ENCODE measurements around the gene PSD2. TPM values are rescaled to one million over a fixed set of nuclear protein-coding genes. Genes with fewer than 3 reads are reported as not detected.
A peak's percentile ranks its signal among the peaks of the same experiment; 100 is the strongest.

Gene PSD2
- total RNA-seq, 1 donor from 2014 or later = 15.9 TPM

- DNase-seq (ENCODE audit: low spot score in 2 of 2) = no peak
- FAIRE-seq = no peak
Measured at GRCh38 chr5:139831624-139832023, 36.0 kb downstream of the PSD2 start.

- DNase-seq (ENCODE audit: low spot score in 2 of 2) (no peak), FAIRE-seq (no peak)
Measured at GRCh38 chr5:139833525-139833924, 37.9 kb downstream of the PSD2 start.

- FAIRE-seq (no peak), DNase-seq (ENCODE audit: low spot score in 2 of 2) (no peak)
Measured at GRCh38 chr5:139835656-139836055, 40.0 kb downstream of the PSD2 start.

GRCh38 chr5:139836469-139837208 is 41.0 kb downstream of the PSD2 start:
- DNase-seq (ENCODE audit: low spot score in 2 of 2) = no peak
- FAIRE-seq = no peak

- DNase-seq (ENCODE audit: low spot score in 2 of 2) (no peak), FAIRE-seq (no peak)
Measured at GRCh38 chr5:139837711-139838380, 42.2 kb downstream of the PSD2 start.

GRCh38 chr5:139838381-139839197 is 43.0 kb downstream of the PSD2 start:
- FAIRE-seq (no peak), DNase-seq (ENCODE audit: low spot score in 2 of 2) (no peak)

GRCh38 chr5:139839232-139839815 is 43.7 kb downstream of the PSD2 start:
- DNase-seq (ENCODE audit: low spot score in 2 of 2) (no peak), FAIRE-seq (no peak)

GRCh38 chr5:139839918-139840317 is 44.3 kb downstream of the PSD2 start:
- DNase-seq (ENCODE audit: low spot score in 2 of 2) (no peak), FAIRE-seq (no peak)

GRCh38 chr5:139841549-139841948 is 45.9 kb downstream of the PSD2 start:
- no peak for FAIRE-seq

GRCh38 chr5:139842321-139842720 is 46.7 kb downstream of the PSD2 start:
- no peak for DNase-seq (ENCODE audit: low spot score in 2 of 2)
- no peak for FAIRE-seq

More at GRCh38 chr5:139841549-139841948, 45.9 kb downstream of the PSD2 start:
- no peak for DNase-seq (ENCODE audit: low spot score in 2 of 2)

GRCh38 chr5:139843991-139844390 is 48.4 kb downstream of the PSD2 start:
- FAIRE-seq (no peak), DNase-seq (ENCODE audit: low spot score in 2 of 2) (no peak)

- DNase-seq (ENCODE audit: low spot score in 2 of 2) = peak; percentile 72 to 77
- FAIRE-seq = no peak
Measured at GRCh38 chr5:139844472-139845145, 49.0 kb downstream of the PSD2 start.

GRCh38 chr5:139845846-139846681 is 50.5 kb downstream of the PSD2 start:
- DNase-seq (ENCODE audit: low spot score in 2 of 2) = peak in 1 of 2 donors; percentile 49

GRCh38 chr5:139847091-139847490 is 51.5 kb downstream of the PSD2 start:
- DNase-seq (ENCODE audit: low spot score in 2 of 2) (no peak), FAIRE-seq (no peak)

More at GRCh38 chr5:139845846-139846681, 50.5 kb downstream of the PSD2 start:
- FAIRE-seq = no peak

- DNase-seq (ENCODE audit: low spot score in 2 of 2) (peak; percentile 84 to 85), FAIRE-seq (no peak)
Measured at GRCh38 chr5:139847790-139848507, 52.3 kb downstream of the PSD2 start.

- DNase-seq (ENCODE audit: low spot score in 2 of 2) (peak; percentile 29 to 60), FAIRE-seq (no peak)
Measured at GRCh38 chr5:139848508-139849100, 53.0 kb downstream of the PSD2 start.

GRCh38 chr5:139849501-139849900 is 53.9 kb downstream of the PSD2 start:
- FAIRE-seq (no peak), DNase-seq (ENCODE audit: low spot score in 2 of 2) (no peak)

GRCh38 chr5:139849942-139850341 is 54.3 kb downstream of the PSD2 start:
- no peak for FAIRE-seq

More at GRCh38 chr5:139849942-139850341, 54.3 kb downstream of the PSD2 start:
- DNase-seq (ENCODE audit: low spot score in 2 of 2) = no peak
